H9 (cell line): ENCODE results near the gene COL27A1. TPM values are rescaled to one million over a fixed set of nuclear protein-coding genes. Genes with fewer than 3 reads are reported as not detected.

Source experiments
- DNase-seq: peaks from one replicate; pipeline ENCODE4 v3.0.0-alpha.2; 2017
- H2AFZ ChIP-seq: one replicate; pipeline ENCODE4 v1.6.1; 2013; ENCODE audit warnings: mild to moderate bottlenecking, low read length, control low read depth, moderate library complexity
- H2AK5ac ChIP-seq: 2 replicates; pipeline ENCODE4 v1.6.1; 2013; ENCODE audit warnings: low read length, control low read depth, mixed read lengths; ENCODE audit not compliant: insufficient read length
- H2BK120ac ChIP-seq: one replicate; pipeline ENCODE4 v1.6.1; 2013; ENCODE audit warnings: low read depth, mild to moderate bottlenecking, low read length, control low read depth, inconsistent platforms; ENCODE audit not compliant: poor library complexity, severe bottlenecking
- H2BK12ac ChIP-seq: 2 replicates; pipeline ENCODE4 v1.6.1; 2013; ENCODE audit warnings: low read length, control low read depth, mixed read lengths, low read depth; ENCODE audit not compliant: insufficient read length
- H2BK15ac ChIP-seq: 2 replicates; pipeline ENCODE4 v1.6.1; 2013; ENCODE audit warnings: low read depth, low read length, control low read depth
- H2BK20ac ChIP-seq: one replicate; pipeline ENCODE4 v1.6.1; 2013; ENCODE audit warnings: low read depth, mild to moderate bottlenecking, low read length, control low read depth, inconsistent platforms; ENCODE audit not compliant: poor library complexity, severe bottlenecking
- H2BK5ac ChIP-seq: 2 replicates; pipeline ENCODE4 v1.6.1; 2013; ENCODE audit warnings: low read length, control low read depth, mixed read lengths; ENCODE audit not compliant: insufficient read length
- H3K14ac ChIP-seq: 2 replicates; pipeline ENCODE4 v1.6.1; 2013; ENCODE audit warnings: low read length, control low read depth; ENCODE audit not compliant: insufficient read depth
- H3K18ac ChIP-seq: 2 replicates; pipeline ENCODE4 v1.6.1; 2013; ENCODE audit warnings: low read depth, mild to moderate bottlenecking, mixed read lengths, low read length, control low read depth; ENCODE audit not compliant: insufficient read length
- H3K23ac ChIP-seq: 2 replicates; pipeline ENCODE4 v1.6.1; 2013; ENCODE audit warnings: low read length, control low read depth, mixed read lengths, low read depth; ENCODE audit not compliant: insufficient read length
- H3K23me2 ChIP-seq: 2 replicates; pipeline ENCODE4 v1.6.1; 2013; ENCODE audit warnings: low read depth, mild to moderate bottlenecking, mixed read lengths, low read length, control low read depth; ENCODE audit not compliant: insufficient read length, poor library complexity, severe bottlenecking
- H3K27ac ChIP-seq: 2 replicates; pipeline ENCODE4 v1.5.1; 2013; ENCODE audit warnings: low read length, control low read depth, mixed read lengths, low read depth; ENCODE audit not compliant: insufficient read length
- H3K27me3 ChIP-seq: 2 replicates; pipeline ENCODE4 v1.6.1; 2013; ENCODE audit warnings: low read length, control low read depth, inconsistent platforms; ENCODE audit not compliant: insufficient read depth
- H3K4ac ChIP-seq: 2 replicates; pipeline ENCODE4 v1.6.1; 2013; ENCODE audit warnings: low read depth, mild to moderate bottlenecking, control low read depth, inconsistent platforms, low read length, moderate library complexity
- H3K4me1 ChIP-seq: 2 replicates; pipeline ENCODE4 v1.6.1; 2013; ENCODE audit warnings: low read length, control low read depth, inconsistent platforms; ENCODE audit not compliant: insufficient read depth
- H3K4me2 ChIP-seq: 2 replicates; pipeline ENCODE4 v1.6.1; 2013; ENCODE audit warnings: low read length, control low read depth, mixed read lengths; ENCODE audit not compliant: insufficient read length, insufficient read depth
- H3K56ac ChIP-seq: 2 replicates; pipeline ENCODE4 v1.6.1; 2013; ENCODE audit warnings: low read depth, mild to moderate bottlenecking, mixed read lengths, low read length, control low read depth; ENCODE audit not compliant: insufficient read length
- H3K79me1 ChIP-seq: 2 replicates; pipeline ENCODE4 v1.6.1; 2013; ENCODE audit warnings: low read depth, mild to moderate bottlenecking, moderate library complexity, low read length, control low read depth, inconsistent platforms; ENCODE audit not compliant: insufficient read depth, poor library complexity, severe bottlenecking
- H3K79me2 ChIP-seq: 2 replicates; pipeline ENCODE4 v1.6.1; 2013; ENCODE audit warnings: low read length, control low read depth, inconsistent platforms; ENCODE audit not compliant: insufficient read depth
- H3K9ac ChIP-seq: 2 replicates; pipeline ENCODE4 v1.6.1; 2013; ENCODE audit warnings: low read length, control low read depth, mixed read lengths; ENCODE audit not compliant: insufficient read length; ENCODE audit errors: extremely low read depth
- H3K9me3 ChIP-seq: one replicate; pipeline ENCODE4 v1.6.1; 2013; ENCODE audit warnings: low read depth, low read length, inconsistent platforms; ENCODE audit not compliant: control insufficient read depth
- H3T11ph ChIP-seq: one replicate; pipeline ENCODE4 v1.6.1; 2013; ENCODE audit warnings: mild to moderate bottlenecking, low read length, control low read depth, inconsistent platforms
- H4K20me1 ChIP-seq: one replicate; pipeline ENCODE4 v1.6.1; 2013; ENCODE audit not compliant: control insufficient read depth, insufficient read length, insufficient read depth
- H4K5ac ChIP-seq: 2 replicates; pipeline ENCODE4 v1.6.1; 2013; ENCODE audit warnings: low read depth, mild to moderate bottlenecking, mixed read lengths, low read length, control low read depth; ENCODE audit not compliant: insufficient read length
- H4K8ac ChIP-seq: replicated peaks from 2 replicates; pipeline ENCODE4 v1.6.1; 2013; ENCODE audit warnings: low read length, control low read depth, mixed read lengths, low read depth; ENCODE audit not compliant: insufficient read length
- H4K91ac ChIP-seq: 2 replicates; pipeline ENCODE4 v1.6.1; 2013; ENCODE audit warnings: low read depth, mild to moderate bottlenecking, moderate library complexity, mixed read lengths, low read length, control low read depth; ENCODE audit not compliant: insufficient read length
- H3K27ac Mint-ChIP-seq, 3 experiments: 2 replicates in 2 of 3; 3 replicates in 1 of 3; pipeline ENCODE4 v1.8.0; 2020 to 2021; ENCODE audit warnings: mixed read lengths in 3 of 3, mild to moderate bottlenecking in 1 of 3, moderate library complexity in 1 of 3
- H3K27me3 Mint-ChIP-seq: 2 replicates; pipeline ENCODE4 v1.8.0; 2021; ENCODE audit warnings: low read depth, mild to moderate bottlenecking, moderate library complexity, mixed read lengths
- H3K36me3 Mint-ChIP-seq, 3 experiments: 2 replicates in 2 of 3; 3 replicates in 1 of 3; pipeline ENCODE4 v1.8.0; 2020 to 2021; ENCODE audit warnings: low read depth in 3 of 3, mixed read lengths in 3 of 3; ENCODE audit not compliant: insufficient read depth in 1 of 3
- H3K4me1 Mint-ChIP-seq, 2 experiments: 2 replicates each; pipeline ENCODE4 v1.8.0; 2020; ENCODE audit warnings: mixed read lengths in 2 of 2
- H3K4me3 Mint-ChIP-seq, 2 experiments: 2 replicates in 1 of 2; 3 replicates in 1 of 2; pipeline ENCODE4 v1.8.0; 2020 to 2021; ENCODE audit warnings: mild to moderate bottlenecking in 2 of 2, mixed read lengths in 2 of 2, moderate library complexity in 1 of 2
- H3K9me3 Mint-ChIP-seq, 2 experiments: 2 replicates in 1 of 2; 3 replicates in 1 of 2; pipeline ENCODE4 v1.8.0; 2020; ENCODE audit warnings: mild to moderate bottlenecking in 2 of 2, mixed read lengths in 2 of 2, moderate library complexity in 1 of 2
- CTCF ChIP-seq: fragments of 200-600 bp; sonication (generic); conservative IDR thresholded peaks from 3 replicates; pipeline ENCODE4 v1.8.0; 2021; ENCODE audit warnings: antibody characterized with exemption, mild to moderate bottlenecking
- WGBS: extraction: QIAGEN DNeasy Blood & Tissue Kit; methylation state at CpG from one replicate; pipeline ENCODE4 v1.1.7; 2013; ENCODE audit warnings: missing lambda C conversion rate, low lambda C conversion rate, mixed read lengths; ENCODE audit not compliant: insufficient read length; ENCODE audit errors: extremely low coverage; 5-methylcytosine and 5-hydroxymethylcytosine counted together
- total RNA-seq: library from RNA; stranded (reverse); gene quantifications from 2 replicates; pipeline ENCODE4 v1.2.1, GENCODE V29; 2021

The COL27A1 gene
- total RNA-seq, 1 experiment from 2014 or later: 17.9 TPM

DNA sequence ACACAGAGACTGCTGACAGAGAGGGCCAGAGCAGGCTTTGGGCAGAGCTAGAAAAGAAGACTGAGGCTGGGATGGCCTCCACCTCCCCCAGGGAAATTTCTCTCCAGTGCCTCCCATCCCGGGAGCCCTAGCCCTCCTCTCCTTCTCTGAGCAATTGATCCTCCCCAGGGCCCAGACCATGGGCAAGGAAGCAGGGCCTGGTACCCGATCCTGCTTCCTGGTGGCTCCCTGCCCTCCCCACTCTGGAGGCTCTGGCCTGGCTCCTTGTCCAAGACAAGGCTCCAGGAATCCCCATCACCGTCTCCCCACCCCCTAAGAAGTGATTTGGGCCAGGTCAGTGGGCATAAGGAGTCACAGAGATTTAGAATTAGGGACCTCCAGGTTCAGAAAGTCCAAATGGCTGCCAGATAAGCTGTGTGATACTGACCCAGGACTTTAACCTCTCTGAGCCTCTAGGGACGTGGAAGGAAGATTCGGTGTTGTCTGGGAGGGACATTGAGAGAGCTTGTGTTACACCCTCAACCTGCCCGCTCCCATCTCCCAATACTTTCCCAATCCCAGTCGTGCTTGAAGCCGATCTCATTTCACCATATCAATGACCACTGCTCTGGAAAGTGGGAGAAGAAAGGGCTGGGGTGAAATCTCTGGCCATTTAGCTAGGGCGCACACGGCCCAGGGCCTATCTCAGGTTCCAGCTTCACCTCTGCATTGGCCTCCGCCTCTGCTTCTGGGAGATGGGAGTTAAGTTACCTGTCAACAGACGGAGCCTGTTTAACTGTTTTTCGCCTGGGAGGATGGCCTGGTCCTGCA is 30.5 kb upstream of the COL27A1 start:
- Histone ChIP-seq H3K9ac (no peak overlapping the region), H2BK20ac (no peak overlapping the region), H3K9me3 (no peaks in the 10 kb centered on the region), H4K20me1 (no peaks in the 10 kb centered on the region), H3K4ac (no peak overlapping the region), H3K27ac (no peak overlapping the region), H2BK120ac (no peak overlapping the region), H3T11ph (no peak overlapping the region), H3K4me1 (no peaks in the 10 kb centered on the region), H3K18ac (no peak overlapping the region), H3K4me2 (no peak overlapping the region), H3K79me1 (no peaks in the 10 kb centered on the region), H3K23me2 (no peaks in the 10 kb centered on the region), H2BK5ac (no peak overlapping the region), H2BK15ac (no peak overlapping the region), H2AFZ (no peak overlapping the region), H3K27me3 (no peaks in the 10 kb centered on the region; the same call in 1 of the 2 replicates), H4K91ac (no peak overlapping the region), H3K23ac (no peak overlapping the region), H3K79me2 (no peaks in the 10 kb centered on the region), H2AK5ac (no peak overlapping the region), H3K14ac (no peak overlapping the region; the same call in 1 of the 2 replicates), H2BK12ac (no peak overlapping the region), H4K8ac (no peak overlapping the region), H4K5ac (no peak overlapping the region), H3K56ac (no peak overlapping the region)
- TF ChIP-seq CTCF: no peak
- WGBS: no CpG with 5 or more reads among the region's 13 CpGs
- H3K9me3 Mint-ChIP-seq: peaks cover 0 to 3% of the 10 kb centered on the region in 2 experiments; a peak in 2 of 5 replicates
- DNase-seq: no peak
- no peaks in the 10 kb centered on the region; a peak in 1 of 7 replicates for H3K36me3 Mint-ChIP-seq
- no peak overlapping the region for H3K4me3 Mint-ChIP-seq
- peaks cover 7 to 26% of the 10 kb centered on the region in 2 experiments for H3K4me1 Mint-ChIP-seq
- H3K27ac Mint-ChIP-seq: no peak overlapping the region; a peak in 1 of 7 replicates
- peaks cover 41% of the 10 kb centered on the region for H3K27me3 Mint-ChIP-seq
